ENCODE results near the gene DDX28. TPM values are rescaled to one million over a fixed set of nuclear protein-coding genes. Genes with fewer than 3 reads are reported as not detected.

Gene DDX28
- total and polyA plus RNA-seq, 10 of the 15 experiments (the other 5 are each of a cell fraction or from before 2014, with no cell fraction given) = 3.6 to 40.4 (median 20.0) TPM

GRCh38 chr16:68066763-68067162 is 43.7 kb upstream of the DDX28 start:
- in situ Hi-C loops (cut with MboI) (no loop called here), intact Hi-C loops (cut with micrococcal nuclease; ENCODE audit: unreplicated experiment) (no loop called here)
- no peak overlapping the region for H3K9ac ChIP-seq (ENCODE audit: control insufficient read depth, insufficient read depth, low read length)
- peaks cover 20 to 26% of the 10 kb centered on the region in 2 experiments; a peak in 3 of 4 replicates for H3K36me3 ChIP-seq (ENCODE audit: control insufficient read depth in 2 of 2, insufficient read depth in 2 of 2, low read length in 1 of 2)
- ChIA-PET CTCF (interaction anchor here (0.6 to 3.2 kb wide), 3 partner anchors 27 to 56 kb away, joined by 3 to 18 read pairs (median 3); no protein-coding TSS in a partner anchor), RAD21 (ENCODE audit: unreplicated experiment) (interaction anchor here (1.1 to 1.6 kb wide), 2 partner anchors 18 to 29 kb away, joined by 4 to 5 read pairs; partner anchors contain the start of gene NFATC3), SMC1A (ENCODE audit: uncharacterized antibody, unreplicated experiment) (interaction anchor here (0.8 kb wide), 1 partner anchor 17 kb away, joined by 3 read pairs; no protein-coding TSS in a partner anchor), POLR2A (no interaction called here)
- H3K27me3 ChIP-seq (replicated peaks in 1 of 2; ENCODE audit: control insufficient read depth in 2 of 2, insufficient read depth in 2 of 2, low read length in 1 of 2) = no peaks in the 10 kb centered on the region
- H3K4me3 ChIP-seq = no peak overlapping the region
- DNase-seq (ENCODE audit: low read depth, low spot score) (no peak), FAIRE-seq (no peak), ATAC-seq (no peak)
- no peak overlapping the region for H2AFZ ChIP-seq (ENCODE audit: control insufficient read depth, low read depth, low read length)
- no peak overlapping the region for H3K4me2 ChIP-seq (ENCODE audit: control insufficient read depth, insufficient read depth)
- peaks cover 18% of the 10 kb centered on the region for H3K4me1 ChIP-seq (ENCODE audit: control insufficient read depth, insufficient read depth, low read length)
- no peaks in the 10 kb centered on the region for H4K20me1 ChIP-seq (ENCODE audit: control insufficient read depth, insufficient read depth)
- no peaks in the 10 kb centered on the region for H3K9me3 ChIP-seq (replicated peaks; ENCODE audit: control insufficient read depth, insufficient read depth, low read length)
- 81% methylated on average over 1 of the region's 1 CpG for WGBS (ENCODE audit: insufficient coverage, insufficient replicate concordance, low lambda C conversion rate, missing lambda C conversion rate)
- BruUV-seq (replicated peaks) = no TSS peak
- H3K27ac ChIP-seq (ENCODE audit: control insufficient read depth, insufficient read depth) = no peak overlapping the region
- no peaks in the 10 kb centered on the region for H3K79me2 ChIP-seq (ENCODE audit: control insufficient read depth, insufficient read depth, low read length)
- TF ChIP-seq CHD1 (IDR thresholded peaks at IDR 0.05; ENCODE audit: low read depth, low read length) (no peak), KAT2A (conservative IDR thresholded peaks at IDR 0.05; ENCODE audit: control insufficient read depth, low read depth, low read length) (no peak), NKRF (conservative IDR thresholded peaks at IDR 0.05) (no peak), PML (IDR thresholded peaks at IDR 0.05; ENCODE audit: low read length) (no peak), TCF12 (IDR thresholded peaks at IDR 0.05; ENCODE audit: low read depth, low read length) (no peak), SUPT20H (IDR thresholded peaks at IDR 0.05; ENCODE audit: borderline replicate concordance, control insufficient read depth, low read depth, low read length) (no peak), CUX1 (IDR thresholded peaks at IDR 0.05; ENCODE audit: insufficient replicate concordance, low read depth, low read length) (no peak), YBX1 (IDR thresholded peaks at IDR 0.05) (no peak), EP300 (IDR thresholded peaks at IDR 0.05; ENCODE audit: borderline replicate concordance in 1 of 2, control insufficient read depth in 1 of 2, low read depth in 2 of 2, low read length in 2 of 2) (no peak), PBX3 (IDR thresholded peaks at IDR 0.05; ENCODE audit: insufficient replicate concordance, low read depth, low read length) (no peak), E2F8 (IDR thresholded peaks at IDR 0.05; ENCODE audit: low read depth, partially characterized antibody) (no peak), JUNB (IDR thresholded peaks at IDR 0.05) (no peak)

All from GM12878 (cell line).